HepG2 (cell line): ENCODE measurements around the gene LDLRAP1. TPM values are rescaled to one million over a fixed set of nuclear protein-coding genes. Genes with fewer than 3 reads are reported as not detected.

Source experiments
- ARNTL ChIP-seq: sonication (generic); formaldehyde crosslinking; IDR thresholded peaks from 2 replicates; pipeline ENCODE4 v1.4.0; 2020; ENCODE audit warnings: mild to moderate bottlenecking, missing genetic modification reagents
- IKZF4 ChIP-seq: sonication (generic); formaldehyde crosslinking; IDR thresholded peaks from 2 replicates; pipeline ENCODE4 v1.5.1; 2020; ENCODE audit warnings: borderline replicate concordance, mild to moderate bottlenecking, low read depth, missing genetic modification reagents; ENCODE audit errors: not compliant biosample characterization
- MAZ ChIP-seq, 2 experiments: sonication (generic) in 1 of 2; formaldehyde crosslinking in 1 of 2; IDR thresholded peaks; 2 replicates each; pipeline versions ENCODE4 v1.5.0 to v1.6.1; 2012 to 2020; ENCODE audit warnings: low read depth in 2 of 2, mild to moderate bottlenecking in 2 of 2, borderline replicate concordance in 1 of 2, improper control_type of control experiment in 1 of 2, low read length in 1 of 2, missing genetic modification reagents in 1 of 2, moderate library complexity in 1 of 2
- NCOR1 ChIP-seq: fragments of 200-600 bp; sonication (generic); IDR thresholded peaks from 2 replicates; pipeline ENCODE4 v1.7.0; 2017; ENCODE audit warnings: antibody characterized with exemption, low read length, borderline replicate concordance
- PHF21A ChIP-seq: sonication (generic); formaldehyde crosslinking; IDR thresholded peaks from 2 replicates; pipeline ENCODE4 v1.5.0; 2020; ENCODE audit warnings: mild to moderate bottlenecking, missing genetic modification reagents
- RFXAP ChIP-seq: sonication (generic); formaldehyde crosslinking; IDR thresholded peaks from 2 replicates; pipeline ENCODE4 v1.4.0; 2020; ENCODE audit warnings: missing genetic modification reagents, borderline replicate concordance
- RXRB ChIP-seq: IDR thresholded peaks from 2 replicates; pipeline ENCODE4 v1.6.1; 2016; ENCODE audit warnings: borderline replicate concordance, missing genetic modification reagents, missing compliant biosample characterization
- SAFB2 ChIP-seq: sonication (generic); formaldehyde crosslinking; IDR thresholded peaks from 2 replicates; pipeline ENCODE4 v1.5.1; 2020; ENCODE audit warnings: missing genetic modification reagents, low read depth, mild to moderate bottlenecking, borderline replicate concordance
- SMAD3 ChIP-seq: sonication (generic); formaldehyde crosslinking; IDR thresholded peaks from 2 replicates; pipeline ENCODE4 v1.4.0; 2020; ENCODE audit warnings: missing genetic modification reagents
- SMC3 ChIP-seq: IDR thresholded peaks from 2 replicates; pipeline ENCODE4 v1.6.1; 2011; ENCODE audit warnings: low read length, improper control_type of control experiment
- TP53 ChIP-seq: sonication (generic); formaldehyde crosslinking; conservative IDR thresholded peaks from 2 replicates; pipeline ENCODE4 v1.4.0; 2020; ENCODE audit warnings: missing genetic modification reagents
- ZNF253 ChIP-seq: sonication (generic); formaldehyde crosslinking; IDR thresholded peaks from 2 replicates; pipeline ENCODE4 v1.8.0; 2022; ENCODE audit warnings: mild to moderate bottlenecking, missing genetic modification reagents, borderline replicate concordance
- ZNF44 ChIP-seq: sonication (generic); formaldehyde crosslinking; IDR thresholded peaks from 2 replicates; pipeline ENCODE4 v1.5.1; 2020; ENCODE audit warnings: mild to moderate bottlenecking, missing genetic modification reagents
- polyA plus RNA-seq, 8 experiments: library from polyadenylated mRNA; depleted of rRNA in 3 of 8; stranded (reverse) in 7 of 8; unstranded in 1 of 8; fragments of >200 nt; fragmentation: Illumina TruSeq in 4 of 8; extraction: Trizol in 4 of 8; gene quantifications; 2 replicates each; pipeline versions ENCODE4 v1.2.1 to v1.2.3, GENCODE V29; 2011 to 2016; ENCODE audit warnings: low read depth in 4 of 8, missing spikeins in 1 of 8, mixed read lengths in 1 of 8; ENCODE audit not compliant: insufficient read depth in 1 of 8
- total RNA-seq, 5 experiments: library from RNA; depleted of rRNA; stranded (reverse); fragments of >200 nt; fragmentation: Illumina TruSeq; extraction: Trizol; gene quantifications; 2 replicates each; pipeline ENCODE4 v1.2.3, GENCODE V29; 2016; ENCODE audit warnings: low read depth in 1 of 5
- TF ChIP-seq, protein P1 (sequence below): sonication (generic); formaldehyde crosslinking; IDR thresholded peaks from 2 replicates; pipeline ENCODE4 v1.4.0; 2020; ENCODE audit warnings: missing genetic modification reagents
- TF ChIP-seq, protein P2 (sequence below): IDR thresholded peaks from 2 replicates; pipeline ENCODE4 v1.6.1; 2012; ENCODE audit warnings: low read length, improper control_type of control experiment

The LDLRAP1 gene
- total and polyA plus RNA-seq, 2 of the 13 experiments (the other 11 are each of a cell fraction or from before 2014, with no cell fraction given) = 7.2 to 12.1 TPM

DNA sequence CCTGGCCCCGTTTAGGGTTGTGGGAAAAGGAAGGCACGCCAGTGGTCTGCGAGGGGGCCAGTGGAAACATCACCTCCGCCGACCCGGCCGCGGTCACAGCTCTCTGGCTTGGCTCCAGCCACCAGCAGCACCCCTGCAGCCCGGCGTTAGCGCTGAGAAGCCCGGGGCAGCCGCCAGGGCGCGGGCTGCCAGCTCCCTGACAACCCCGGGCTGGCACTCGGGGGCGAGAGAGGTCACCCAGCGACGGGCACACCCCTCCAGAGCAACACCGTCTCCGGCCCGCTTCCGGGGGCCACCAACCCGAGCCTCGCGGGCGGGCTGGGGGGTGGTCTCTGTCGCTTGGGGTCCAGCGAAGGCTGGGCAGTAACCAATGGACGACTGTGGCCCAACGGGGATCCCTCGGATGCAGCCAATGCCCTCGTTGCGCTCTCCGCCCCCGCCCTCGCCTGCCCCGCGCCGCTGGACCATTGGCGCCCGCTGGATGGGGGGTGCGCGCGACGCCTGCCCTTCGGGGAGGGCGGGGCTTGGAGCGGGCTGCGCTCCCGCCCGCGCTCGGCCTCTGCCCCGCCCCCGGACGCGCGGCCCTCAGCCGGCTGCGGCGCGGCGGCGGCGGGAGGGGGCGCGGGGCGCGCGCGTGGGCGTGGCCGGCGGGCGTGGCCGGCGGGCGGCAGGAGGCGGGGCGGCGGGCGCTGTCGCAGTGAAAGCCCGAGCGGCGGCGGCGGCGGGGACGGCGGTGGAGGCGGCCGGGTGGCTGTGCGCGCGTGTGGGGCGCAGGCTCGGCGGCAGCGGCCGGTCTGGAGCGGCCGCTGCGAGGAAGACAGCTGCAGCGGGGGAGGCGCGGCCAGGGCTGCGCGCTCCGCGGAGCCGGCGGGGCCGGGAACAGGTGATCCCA, 72.9 kb downstream of the LDLRAP1 start, which contains the start of gene MAN1C1 (continued):
- TF ChIP-seq IKZF4 (CRISPR knock-in tag) = no peak
- TF ChIP-seq, protein P1, sequence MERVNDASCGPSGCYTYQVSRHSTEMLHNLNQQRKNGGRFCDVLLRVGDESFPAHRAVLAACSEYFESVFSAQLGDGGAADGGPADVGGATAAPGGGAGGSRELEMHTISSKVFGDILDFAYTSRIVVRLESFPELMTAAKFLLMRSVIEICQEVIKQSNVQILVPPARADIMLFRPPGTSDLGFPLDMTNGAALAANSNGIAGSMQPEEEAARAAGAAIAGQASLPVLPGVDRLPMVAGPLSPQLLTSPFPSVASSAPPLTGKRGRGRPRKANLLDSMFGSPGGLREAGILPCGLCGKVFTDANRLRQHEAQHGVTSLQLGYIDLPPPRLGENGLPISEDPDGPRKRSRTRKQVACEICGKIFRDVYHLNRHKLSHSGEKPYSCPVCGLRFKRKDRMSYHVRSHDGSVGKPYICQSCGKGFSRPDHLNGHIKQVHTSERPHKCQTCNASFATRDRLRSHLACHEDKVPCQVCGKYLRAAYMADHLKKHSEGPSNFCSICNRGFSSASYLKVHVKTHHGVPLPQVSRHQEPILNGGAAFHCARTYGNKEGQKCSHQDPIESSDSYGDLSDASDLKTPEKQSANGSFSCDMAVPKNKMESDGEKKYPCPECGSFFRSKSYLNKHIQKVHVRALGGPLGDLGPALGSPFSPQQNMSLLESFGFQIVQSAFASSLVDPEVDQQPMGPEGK (CRISPR knock-in tag) = peak; percentile 77
- TF ChIP-seq ZNF253 (CRISPR knock-in tag) = no peak
- TF ChIP-seq SMAD3 (CRISPR knock-in tag) = no peak
- TF ChIP-seq ARNTL = no peak
- TF ChIP-seq MAZ (IDR thresholded peaks at IDR 0.05; ENCODE audit: borderline replicate concordance, low read depth, low read length) = peak; percentile 33; the same call in 1 of the 2 replicates
- peak; percentile 81 for TF ChIP-seq MAZ (CRISPR knock-in tag; IDR thresholded peaks at IDR 0.05; ENCODE audit: low read depth)
- no peak for TF ChIP-seq ZNF44 (CRISPR knock-in tag)
- TF ChIP-seq NCOR1 = no peak
- TF ChIP-seq TP53 (CRISPR knock-in tag) = no peak
- TF ChIP-seq SMC3 = no peak
- TF ChIP-seq, protein P2, sequence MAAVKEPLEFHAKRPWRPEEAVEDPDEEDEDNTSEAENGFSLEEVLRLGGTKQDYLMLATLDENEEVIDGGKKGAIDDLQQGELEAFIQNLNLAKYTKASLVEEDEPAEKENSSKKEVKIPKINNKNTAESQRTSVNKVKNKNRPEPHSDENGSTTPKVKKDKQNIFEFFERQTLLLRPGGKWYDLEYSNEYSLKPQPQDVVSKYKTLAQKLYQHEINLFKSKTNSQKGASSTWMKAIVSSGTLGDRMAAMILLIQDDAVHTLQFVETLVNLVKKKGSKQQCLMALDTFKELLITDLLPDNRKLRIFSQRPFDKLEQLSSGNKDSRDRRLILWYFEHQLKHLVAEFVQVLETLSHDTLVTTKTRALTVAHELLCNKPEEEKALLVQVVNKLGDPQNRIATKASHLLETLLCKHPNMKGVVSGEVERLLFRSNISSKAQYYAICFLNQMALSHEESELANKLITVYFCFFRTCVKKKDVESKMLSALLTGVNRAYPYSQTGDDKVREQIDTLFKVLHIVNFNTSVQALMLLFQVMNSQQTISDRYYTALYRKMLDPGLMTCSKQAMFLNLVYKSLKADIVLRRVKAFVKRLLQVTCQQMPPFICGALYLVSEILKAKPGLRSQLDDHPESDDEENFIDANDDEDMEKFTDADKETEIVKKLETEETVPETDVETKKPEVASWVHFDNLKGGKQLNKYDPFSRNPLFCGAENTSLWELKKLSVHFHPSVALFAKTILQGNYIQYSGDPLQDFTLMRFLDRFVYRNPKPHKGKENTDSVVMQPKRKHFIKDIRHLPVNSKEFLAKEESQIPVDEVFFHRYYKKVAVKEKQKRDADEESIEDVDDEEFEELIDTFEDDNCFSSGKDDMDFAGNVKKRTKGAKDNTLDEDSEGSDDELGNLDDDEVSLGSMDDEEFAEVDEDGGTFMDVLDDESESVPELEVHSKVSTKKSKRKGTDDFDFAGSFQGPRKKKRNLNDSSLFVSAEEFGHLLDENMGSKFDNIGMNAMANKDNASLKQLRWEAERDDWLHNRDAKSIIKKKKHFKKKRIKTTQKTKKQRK = no peak
- TF ChIP-seq RFXAP (CRISPR knock-in tag) = peak; percentile 49; the same call in 1 of the 2 replicates
- no peak for TF ChIP-seq SAFB2
- TF ChIP-seq RXRB (CRISPR knock-in tag) = 0 out of 2 replicates have a peak, but pooled peaks have one; percentile 23
- TF ChIP-seq PHF21A (CRISPR knock-in tag) = peak; percentile 38; the same call in 1 of the 2 replicates
